OCI-LY7 (cell line): ENCODE results near the gene RASAL2.

Experiments used
- CTCF ChIP-seq: fragments of 200-600 bp; sonication (generic); conservative IDR thresholded peaks from 2 replicates; pipeline ENCODE4 v1.5.1; 2014; ENCODE audit warnings: mild to moderate bottlenecking, antibody characterized with exemption, low read length, moderate library complexity, mixed read lengths
- EZH2phosphoT487 ChIP-seq: fragments of 200-600 bp; sonication (generic); IDR thresholded peaks from 2 replicates; pipeline ENCODE4 v1.6.1; 2018; ENCODE audit warnings: low read depth, borderline replicate concordance, mild to moderate bottlenecking, mixed run types, antibody characterized with exemption, low read length, moderate library complexity, mixed read lengths

GRCh38 chr1:178500936-178501554 lies 407.1 kb downstream of the RASAL2 start:
- TF ChIP-seq CTCF (no peak), EZH2phosphoT487 (no peak)
